Lung microvascular endothelial cell (primary cell): Measurements from ENCODE around the gene CHRNA5. TPM values are rescaled to one million over a fixed set of nuclear protein-coding genes. Genes with fewer than 3 reads are reported as not detected.
A peak's percentile ranks its signal among the peaks of the same experiment; 100 is the strongest.

ENCODE experiments used
- DNase-seq, 2 donors: peaks; one replicate each; pipeline versions ENCODE4 v3.0.0 to v3.0.0-alpha.2; 2010; ENCODE audit warnings: low read depth in 2 of 2
- total RNA-seq: library from RNA; depleted of rRNA; stranded (reverse); fragments of >200 nt; gene quantifications from 2 replicates; pipeline ENCODE4 v1.2.1, GENCODE V29; 2014

CHRNA5 gene
- total RNA-seq, 1 donor from 2014 or later = 1.8 TPM

DNA sequence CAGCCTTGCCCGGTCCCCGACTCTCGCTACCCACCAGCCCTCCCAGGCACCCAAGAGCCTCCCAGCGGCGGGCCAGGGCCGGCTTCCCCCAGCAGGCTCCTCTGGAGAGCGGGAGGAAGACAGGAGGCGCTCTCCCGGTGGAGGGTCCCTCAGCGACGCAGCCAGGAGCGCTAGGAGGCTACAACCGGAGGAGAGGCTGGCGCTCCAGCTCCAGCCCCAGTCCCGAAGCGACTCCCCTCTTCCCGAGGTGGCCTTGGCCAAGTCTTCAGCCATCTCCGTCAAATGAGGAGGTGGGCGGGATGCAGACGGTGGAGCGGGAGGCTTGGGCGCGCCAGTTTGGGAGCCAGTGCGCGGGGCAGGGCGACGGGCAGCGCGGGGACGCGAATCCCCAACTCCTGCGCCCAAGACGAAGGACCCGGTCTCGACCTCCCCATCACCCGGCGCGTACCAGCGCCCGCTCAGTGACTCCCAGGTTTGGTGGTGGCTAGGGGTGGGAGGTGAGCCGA is 54.8 kb downstream of the CHRNA5 start:
- peak in 1 of 2 donors; percentile 28 for DNase-seq

DNA sequence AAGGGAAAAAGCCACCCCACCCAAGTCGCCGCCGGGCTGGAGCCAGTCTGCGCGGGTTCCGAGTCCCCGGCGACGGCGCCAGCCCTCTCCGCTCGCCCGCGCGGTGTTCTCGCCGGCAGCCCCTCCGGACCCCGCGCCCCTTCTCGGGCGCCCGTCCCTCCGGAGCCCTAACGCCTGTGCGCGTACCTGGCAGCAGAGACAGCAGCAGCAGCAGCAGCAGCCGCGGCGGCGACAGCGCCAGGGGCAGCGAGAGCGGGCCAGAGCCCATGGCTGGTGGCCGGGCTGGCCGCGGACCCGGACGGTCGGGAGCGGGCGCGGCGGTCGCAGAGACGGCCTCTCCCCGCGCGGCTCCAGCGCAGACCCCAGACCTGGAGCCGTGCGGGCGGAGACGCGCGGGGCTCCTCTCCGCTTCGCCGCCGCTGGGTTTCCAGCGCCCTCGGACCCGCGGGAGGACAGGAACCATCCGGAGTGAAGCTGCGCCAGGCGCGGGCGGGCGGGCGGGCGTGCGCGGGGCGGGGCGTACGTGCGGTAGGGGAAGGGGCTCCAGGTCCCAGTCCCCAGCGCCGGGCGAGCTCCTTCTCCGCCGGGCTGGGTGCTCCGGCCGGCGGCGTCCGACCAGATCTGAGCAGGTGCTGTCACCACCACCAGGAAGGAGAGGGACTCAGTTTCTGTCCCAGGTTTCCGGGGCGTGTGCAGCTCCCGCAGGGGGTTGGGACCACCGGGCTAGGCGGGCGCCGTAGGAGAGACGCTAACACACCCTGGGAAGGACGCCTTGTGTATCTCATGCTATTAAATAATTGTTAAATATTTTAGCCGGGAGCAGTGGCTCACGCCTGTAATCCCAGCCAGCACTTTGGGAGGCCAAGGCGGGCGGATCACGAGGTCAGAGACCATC is 55.5 kb downstream of the CHRNA5 start, which contains the start of gene CHRNA3:
TSS of gene CHRNA3 (minus strand) at position 470 of the 895 bp plus-strand sequence. CDS start at position 268, 202 bp downstream.
- DNase-seq = peak in 1 of 2 donors; percentile 10

DNA sequence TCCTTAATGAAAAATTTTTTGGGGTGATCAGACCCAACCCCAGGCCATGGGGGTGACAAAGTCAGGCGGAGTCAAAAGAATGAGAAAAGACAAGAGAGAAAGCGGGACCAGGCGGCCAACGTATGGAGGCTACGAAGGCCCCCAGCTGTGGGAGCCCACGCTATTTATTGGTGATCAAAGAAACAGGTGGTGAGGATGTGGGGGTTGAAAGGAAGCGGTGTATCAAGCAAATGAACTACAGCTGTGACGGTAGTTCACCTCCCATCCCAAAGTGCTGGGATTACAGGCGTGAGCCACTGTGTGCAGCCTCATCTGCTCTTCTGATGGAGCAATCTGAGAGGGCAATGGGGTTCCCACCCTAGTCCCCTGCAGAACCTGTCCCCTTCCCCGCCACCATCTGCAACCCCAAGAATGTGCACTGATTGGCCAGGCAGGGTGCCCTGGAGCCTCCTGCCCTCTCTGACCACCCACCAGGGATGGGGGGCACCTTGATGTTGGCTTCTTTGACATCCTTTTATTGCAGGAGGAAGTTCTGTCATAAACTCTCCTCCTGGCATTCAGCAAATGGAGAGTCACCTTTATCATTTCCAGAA is 56.6 kb downstream of the CHRNA5 start:
- DNase-seq = no peak

DNA sequence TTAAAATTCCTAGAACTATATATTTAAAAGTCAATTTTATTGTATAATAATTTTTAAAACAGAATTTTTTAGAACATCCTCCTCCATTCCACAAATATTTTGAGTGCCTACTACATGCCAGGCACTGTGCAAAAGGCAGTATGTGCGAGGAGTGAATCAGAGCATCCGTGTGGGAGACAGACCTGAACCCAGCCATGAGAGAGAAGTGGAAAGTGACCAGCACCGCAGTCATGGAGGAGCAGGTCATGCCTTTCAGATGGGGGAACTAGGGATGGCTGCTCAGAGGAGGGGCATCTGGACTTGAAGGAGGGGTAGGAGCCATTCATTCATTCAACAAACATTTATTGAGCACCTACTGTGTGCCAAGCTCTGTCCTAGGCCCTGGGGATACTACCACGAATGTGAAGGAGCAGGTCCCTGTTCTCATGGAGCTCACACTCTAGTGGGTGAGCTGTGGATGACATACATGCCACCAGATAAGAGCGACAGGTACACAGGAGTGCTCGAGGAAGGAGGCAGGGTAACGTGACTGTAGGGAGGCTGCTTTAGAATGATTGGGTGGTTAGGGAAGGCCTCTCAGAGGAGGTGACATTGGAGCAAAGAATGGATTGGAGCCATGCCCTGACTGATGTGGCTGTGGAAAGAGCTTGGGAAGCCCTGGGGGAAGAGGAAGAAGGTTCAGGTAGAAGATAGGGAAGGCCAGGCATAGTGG is 58.6 kb downstream of the CHRNA5 start:
- no peak for DNase-seq

DNA sequence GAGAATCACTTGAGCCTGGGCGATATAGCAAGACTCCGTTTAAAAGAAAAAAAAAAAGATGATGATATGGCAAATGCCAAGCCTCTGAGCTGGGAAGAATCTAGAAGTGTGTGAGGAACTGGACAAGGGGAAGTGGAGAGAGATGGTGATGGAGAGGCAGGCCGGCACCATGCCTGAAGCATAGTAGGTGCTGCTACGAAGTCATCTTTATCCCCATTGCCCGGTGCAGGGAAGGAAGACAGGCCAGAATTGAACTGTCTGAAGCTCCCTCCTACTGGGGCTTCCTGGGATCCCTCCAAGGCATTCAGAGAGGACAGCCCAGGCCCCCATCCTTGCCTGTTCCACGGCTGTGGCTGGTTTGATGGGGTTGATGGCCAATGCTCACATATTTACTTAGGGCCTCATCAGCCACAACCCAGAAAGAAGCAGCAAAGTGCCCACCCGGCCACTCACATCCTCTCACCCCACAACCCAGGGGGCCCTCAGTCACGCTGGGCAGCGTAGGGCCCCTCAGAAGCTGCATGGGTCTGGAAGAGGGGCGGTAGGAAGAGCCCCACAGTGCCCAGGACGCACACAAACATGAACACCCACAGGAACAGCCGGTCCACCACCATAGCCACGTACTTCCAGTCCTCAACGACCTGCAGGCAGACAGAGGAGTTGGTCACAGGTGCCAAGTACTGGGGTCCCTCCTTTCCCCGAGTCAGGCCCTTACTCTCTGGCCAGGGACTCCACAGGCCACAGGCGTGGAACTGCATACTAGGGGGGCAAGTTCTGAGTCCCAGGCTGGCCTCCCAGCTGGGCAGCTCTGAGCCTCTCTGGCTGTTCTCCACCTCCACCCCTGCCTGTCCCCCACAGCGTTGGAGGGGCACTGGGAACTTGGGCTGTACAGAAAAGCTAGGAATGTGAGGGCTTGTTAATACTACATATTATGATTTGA is 59.6 kb downstream of the CHRNA5 start:
- DNase-seq = no peak

DNA sequence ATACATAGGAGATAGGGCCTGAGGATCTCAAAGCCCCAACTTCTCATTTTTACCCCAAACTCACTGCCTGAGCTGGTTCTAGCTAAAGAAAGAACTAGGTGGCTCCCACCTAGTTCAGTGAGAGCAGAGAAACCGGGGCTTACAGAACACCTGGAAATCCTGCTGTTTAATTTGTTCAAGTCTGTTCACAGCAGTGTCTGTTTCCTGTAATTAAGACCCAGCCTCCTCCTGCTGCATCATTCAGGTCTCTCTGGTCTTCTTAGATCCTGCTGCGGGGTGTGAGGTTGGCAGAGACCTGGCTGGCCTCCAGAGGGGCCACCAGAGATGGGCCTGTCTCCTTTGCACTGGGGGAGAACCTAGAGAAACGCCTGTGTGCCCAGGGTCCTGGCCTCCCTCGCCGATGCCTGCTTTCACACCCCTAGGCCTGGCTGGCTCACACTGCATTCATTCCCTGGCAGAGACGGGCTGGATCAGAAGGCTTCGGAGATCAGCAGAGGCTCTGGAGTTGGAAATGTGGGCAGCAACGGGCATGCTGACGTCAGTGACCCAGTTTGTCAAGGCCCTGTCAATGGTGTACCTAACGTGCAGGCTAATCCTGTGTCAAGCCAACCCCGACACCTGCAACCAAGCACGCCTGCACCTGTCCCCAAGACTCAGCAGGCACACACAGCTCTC is 60.4 kb downstream of the CHRNA5 start:
- no peak for DNase-seq

DNA sequence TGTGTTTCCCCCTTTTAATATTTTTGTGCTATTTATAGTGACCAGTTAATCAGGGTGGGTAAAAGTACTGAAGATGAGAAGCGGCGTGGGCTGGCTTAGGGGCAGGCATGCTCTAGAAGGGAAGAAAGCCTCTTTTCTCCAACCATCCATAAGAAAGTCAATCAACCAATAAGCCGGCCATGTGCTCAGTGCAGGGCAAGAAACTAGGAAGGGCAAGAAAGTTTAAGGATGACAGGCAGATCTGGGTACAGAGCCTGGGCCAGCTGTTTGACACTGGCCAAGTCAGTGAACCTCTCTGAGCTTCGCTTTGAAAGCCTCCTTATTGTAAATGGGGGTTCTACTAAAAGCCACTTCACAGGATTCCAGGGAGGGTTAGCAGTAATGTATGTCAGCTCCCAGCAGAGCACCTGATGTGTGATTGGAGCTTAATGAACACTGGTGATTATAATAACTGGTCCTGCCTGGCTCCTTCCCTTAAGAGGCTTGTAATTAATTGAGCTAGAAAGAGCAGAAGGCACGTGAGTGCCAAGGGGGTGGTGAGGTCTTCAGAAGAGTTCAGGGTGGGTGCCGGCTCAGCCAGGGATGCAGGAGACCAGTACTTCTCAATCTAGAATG is 61.2 kb downstream of the CHRNA5 start:
- no peak for DNase-seq

DNA sequence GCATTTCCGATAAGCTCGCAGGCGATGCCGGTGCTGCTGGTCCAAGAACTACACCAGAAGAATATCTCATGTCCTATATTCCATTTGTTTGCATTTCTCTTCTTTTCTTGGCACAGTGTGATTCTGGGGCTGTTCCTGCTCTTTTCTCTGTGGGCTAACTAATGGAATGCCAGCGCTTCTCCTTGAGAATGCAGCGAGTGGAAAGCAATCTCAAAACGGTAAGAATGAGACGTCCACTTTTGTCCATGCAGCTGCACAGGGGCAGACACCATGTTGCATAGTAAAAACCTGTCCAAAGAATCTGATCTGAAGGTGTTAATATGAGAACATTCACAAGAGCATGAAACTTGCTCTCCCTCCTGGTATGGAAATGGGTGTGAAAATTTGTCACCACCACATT is 62.0 kb downstream of the CHRNA5 start:
- no peak for DNase-seq

DNA sequence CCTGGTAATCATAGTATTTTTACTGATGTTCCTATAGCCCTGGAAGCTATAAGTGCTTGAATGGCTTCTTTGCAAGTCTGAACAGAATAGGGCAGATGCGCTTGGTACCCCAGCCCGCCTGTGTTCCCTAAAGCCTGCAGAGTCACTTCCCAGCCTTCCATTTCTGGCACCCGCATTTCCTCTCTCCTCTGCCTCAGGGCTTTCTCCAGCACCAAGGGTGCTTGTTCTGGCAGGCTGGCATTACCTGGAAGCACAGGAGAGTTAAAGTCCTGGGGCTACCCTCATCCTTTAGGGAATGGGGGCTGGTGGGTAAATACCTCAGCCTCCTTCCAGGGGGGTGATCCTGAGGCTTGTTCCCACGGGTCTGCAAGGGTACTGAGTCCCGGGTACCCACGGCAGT is 62.9 kb downstream of the CHRNA5 start:
- DNase-seq = no peak

DNA sequence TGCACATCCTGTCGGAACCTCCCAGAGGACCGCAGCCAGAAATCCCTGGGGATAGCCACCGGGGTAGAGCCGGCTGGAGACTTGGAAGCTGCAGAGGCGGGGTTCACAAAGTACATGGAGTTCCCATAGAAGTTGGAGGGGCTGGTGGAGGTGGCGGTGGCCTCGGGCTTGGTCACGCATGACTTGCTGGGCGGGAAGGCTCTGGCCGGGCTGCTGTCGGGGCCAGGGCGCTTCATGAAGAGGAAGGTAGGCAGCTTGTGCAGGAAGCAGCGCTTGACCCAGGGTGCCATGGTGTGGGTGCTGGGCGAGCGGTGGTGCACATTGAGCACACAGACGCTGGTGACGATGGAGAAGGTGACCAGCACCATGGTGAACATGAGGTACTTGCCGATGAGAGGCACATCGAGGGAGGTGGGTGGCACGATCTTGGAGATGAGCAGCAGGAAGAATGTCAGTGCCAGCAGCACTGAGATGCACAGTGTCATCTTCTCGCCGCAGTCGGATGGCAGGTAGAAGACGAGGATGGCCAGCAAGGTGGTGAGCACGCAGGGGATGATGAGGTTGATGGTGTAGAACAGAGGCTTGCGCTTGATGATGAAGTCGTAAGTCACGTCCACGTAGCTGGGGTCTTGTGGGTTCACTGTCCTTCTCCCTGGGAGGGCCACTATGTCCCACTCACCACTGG is 63.9 kb downstream of the CHRNA5 start:
- DNase-seq = no peak

DNA sequence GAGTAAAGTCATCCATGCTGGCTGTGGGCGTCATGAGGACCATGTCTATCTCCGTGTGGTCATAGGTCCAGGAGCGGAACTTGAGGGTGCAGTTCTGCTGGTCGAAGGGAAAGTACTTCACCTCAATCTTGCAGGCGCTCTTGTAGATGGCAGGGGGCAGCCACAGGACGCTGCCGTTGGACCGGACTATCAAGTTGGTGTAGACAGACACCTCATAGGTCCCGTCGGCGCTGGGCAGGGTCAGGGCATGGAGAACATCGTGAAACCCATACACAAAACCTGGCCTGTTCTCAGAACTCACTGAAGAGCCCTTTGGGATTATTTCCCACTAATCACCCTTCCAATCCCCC is 64.4 kb downstream of the CHRNA5 start:
- no peak for DNase-seq

DNA sequence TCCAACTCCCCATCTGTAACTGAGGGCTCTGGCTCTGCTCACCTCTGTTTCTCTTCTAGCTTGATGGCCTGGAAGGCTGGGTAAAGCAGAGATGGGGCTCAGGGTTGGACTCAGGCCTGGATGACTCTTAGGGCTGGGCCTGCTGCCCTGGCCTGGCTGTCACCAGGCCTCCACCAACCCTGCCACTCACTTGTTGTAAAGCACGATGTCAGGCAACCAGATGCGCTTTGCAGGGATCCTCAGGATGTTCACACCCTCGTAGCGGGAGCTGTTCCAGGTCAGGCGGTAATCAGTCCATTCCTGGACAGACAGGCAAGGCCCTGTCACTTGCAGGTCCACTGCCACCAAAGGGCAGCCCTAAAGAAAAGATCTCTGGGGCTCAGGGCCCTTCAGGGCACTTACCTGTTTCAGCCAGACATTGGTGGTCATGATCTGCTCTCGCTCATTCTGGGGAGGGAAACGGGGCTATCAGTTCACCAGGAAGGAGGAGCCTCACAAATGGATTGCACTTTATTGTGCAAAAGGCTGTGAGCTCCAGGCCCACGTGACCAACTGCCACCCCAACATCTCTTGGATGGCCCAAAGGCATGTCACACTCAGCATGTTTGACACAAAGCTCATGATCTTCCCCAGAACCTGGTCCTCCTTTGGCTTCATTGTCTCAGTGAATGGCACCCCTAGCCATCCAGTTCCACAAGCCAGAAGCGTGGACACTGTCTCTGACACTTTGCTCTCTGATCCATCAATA is 65.7 kb downstream of the CHRNA5 start:
- DNase-seq = no peak

DNA sequence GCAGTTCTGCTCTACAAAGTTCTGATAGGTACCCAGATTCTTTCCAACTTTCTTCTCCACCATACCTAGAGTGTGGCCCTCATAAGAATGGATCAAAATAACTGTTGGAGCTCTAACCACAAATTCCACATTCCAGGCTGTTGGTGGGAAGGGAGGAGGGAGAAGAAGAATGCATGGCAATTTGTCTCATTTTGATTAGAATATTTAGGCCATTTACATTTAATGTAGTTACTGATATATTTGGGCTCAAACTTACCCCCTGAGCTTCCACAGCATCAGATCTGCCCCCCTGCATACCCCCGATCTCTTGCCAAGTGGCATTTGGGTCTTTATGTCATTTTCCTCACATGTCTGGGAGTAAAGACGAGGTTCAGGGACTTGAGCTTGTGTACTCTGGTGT is 68.0 kb downstream of the CHRNA5 start:
- DNase-seq = no peak

DNA sequence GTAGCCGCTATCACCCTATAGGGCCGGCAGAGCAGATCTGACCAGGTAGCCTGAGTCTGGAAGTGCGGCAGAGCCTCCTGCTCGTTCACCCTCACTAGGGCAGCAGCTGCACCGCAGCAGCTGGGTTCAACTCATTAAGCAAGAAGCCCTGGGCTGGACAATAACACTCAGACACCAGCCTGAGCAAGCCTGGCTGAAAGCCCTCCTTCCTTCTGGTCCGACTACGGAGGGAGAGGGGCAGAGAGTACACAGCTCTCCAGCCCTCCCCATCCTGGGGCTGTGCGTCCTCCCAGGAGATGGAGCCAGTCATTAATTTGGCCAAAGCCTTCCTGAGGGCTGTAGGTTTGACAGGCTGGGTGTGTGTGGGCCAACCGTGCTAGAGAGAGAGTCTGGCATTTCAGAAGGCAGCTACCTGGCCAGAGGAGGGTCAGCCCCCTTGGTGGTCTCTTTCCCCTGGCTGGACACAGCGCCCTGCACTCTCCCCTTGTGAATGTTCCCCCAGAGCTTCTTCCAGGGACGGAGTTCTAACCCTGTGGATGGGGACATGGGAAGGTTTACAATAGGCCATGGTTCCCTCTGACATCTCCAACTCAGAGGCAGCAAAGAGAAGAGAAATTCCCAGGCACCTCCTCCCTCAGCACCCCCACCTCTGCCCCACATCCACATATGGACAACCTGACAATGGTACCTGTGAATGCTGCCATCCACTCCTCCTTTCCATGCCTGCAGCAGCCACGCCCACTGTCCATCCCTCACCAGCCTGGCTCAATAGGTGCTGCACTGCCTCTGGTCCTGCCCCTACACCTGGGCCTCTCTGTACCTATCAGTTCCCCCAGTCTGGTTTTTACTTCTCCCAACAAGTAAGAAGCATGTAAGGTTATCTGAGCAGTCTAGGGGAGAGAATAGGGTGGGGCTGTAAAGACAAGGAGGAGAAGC is 69.2 kb downstream of the CHRNA5 start:
- no peak for DNase-seq

DNA sequence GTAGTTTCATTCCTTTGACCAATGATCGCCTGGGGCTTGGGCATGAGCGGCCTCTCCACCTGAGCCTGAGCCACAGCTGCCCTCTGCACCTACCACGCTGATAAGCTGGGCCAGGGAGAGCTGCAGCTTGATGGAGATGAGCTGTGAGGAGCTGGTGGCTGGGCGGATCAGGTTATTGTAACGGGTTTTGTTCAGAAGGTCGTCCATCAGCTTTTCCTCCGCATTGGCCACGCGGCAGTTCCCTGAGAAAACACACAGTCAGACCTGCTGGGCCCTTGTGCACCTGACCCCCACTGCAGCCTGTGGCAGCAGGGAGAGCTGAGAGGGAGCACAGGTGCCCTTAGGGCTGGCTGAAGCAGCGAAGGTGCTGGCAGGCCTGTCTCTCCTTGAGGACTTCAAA is 70.0 kb downstream of the CHRNA5 start:
- no peak for DNase-seq

DNA sequence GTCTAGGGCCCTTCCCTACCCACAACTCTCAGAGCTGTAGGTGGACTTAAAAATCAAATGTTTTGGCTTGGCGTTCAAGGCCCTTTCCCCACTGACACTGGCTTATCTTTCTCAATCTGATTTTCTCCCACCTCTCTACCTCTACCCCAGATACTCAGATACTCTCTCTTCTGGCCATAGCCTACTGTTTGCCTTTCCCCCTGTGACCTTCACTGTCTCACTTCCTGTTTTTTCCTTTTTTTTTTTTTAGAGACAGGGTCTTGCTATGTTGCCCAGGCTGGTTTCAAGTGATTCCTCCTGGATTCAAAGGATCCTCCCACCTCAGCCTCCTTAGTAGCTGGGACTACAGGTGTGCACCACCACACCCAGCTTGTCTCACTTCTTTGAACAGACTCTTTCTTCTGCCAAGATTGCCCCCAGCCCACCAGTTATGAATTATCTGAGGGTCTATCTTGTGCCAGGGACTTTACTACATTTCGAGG is 71.1 kb downstream of the CHRNA5 start:
- DNase-seq = no peak

DNA sequence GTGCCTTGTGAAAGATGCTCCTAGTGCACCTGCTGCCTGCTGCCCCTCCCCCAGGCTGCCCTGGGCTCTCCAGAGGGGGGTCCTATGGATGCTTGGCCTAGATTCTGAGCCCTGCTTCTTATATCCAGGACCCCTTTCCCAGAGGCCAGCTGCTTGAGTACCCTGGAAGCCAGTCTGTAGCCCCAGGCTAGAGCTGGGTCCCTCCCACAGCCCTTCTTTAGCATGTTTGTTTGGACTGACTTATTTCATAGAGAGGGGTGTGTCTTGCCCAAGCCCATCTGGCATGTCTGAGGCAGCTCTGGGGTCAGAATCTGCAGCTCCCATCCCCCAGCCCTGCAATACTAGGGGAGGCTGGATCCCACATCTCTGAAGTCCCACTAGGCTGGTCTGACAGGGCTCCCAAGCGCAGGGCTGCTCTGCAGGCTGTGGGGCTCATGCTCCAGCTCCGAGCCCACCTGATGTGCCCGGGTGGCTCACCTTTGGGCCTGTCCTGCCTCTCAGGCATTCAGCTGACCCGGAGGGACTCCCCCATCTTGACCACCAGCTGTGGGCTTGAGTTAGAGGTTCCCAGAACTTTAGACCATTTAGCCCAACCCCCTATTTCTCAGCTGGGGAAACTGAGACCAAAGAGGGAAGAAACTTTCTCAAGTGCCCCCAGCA is 72.6 kb downstream of the CHRNA5 start:
- DNase-seq = no peak
